Fibroblast of skin of back (primary cell): ENCODE measurements around the gene CCDC171.

ENCODE experiments used
- DNase-seq: peaks from one replicate; pipeline ENCODE4 v3.0.0-alpha.2; 2013

Gene CCDC171

DNA sequence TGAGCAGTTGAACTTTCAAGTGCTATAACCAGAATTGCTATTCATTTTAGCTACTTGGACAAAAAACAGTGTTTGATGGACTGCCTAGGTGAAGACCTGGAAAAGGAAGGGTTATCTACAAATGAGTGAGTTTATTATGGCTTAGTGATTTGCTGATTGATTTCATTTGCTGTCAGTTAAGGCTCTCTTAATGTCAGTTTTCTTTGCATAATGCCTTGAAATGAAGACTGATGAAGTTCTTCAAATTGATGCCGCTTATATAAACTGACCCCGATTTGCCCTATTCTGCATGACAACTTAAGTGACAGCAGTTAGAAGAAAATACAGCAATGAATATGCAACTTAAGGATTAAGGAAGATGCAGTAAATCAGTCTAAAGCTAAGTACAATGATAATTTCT, 332.6 kb downstream of the CCDC171 start:
- no peak for DNase-seq

DNA sequence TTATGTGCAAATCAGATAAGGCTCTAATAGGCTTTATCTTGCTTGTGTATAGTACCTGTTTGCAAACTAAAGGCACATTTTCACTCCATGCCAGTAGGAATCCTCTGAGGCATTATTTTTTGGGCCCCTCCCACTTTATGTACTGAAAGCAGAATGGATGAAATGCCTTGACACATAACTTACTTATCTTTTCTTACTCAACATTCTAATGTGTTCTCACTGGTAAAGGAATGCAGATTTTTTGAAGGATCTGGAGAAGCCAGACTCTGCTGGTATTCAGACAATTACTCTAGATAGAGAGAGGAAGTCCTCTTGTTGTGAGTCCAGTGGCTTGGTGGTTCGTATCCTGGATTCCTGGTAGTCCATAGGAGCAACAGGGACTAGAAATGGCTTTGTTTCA, 336.7 kb downstream of the CCDC171 start:
- DNase-seq, result peak; percentile 84

DNA sequence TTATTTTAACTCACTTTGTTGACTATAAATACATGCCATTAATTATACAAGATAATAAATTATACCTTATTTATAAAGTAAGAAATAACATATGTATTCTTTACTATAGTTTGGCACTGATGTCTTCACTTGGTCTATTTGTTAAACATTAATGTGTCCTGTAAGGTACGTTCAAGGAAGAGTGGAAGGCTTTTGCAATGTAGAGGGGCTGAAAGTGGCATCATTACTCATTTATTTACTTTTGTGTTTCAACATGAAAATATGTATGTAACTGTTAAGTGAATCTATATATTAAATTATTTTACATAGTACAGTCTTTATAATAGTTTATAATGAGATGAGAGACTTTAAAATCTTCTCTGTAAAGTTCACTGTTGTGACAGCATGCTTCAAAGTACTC, 348.7 kb downstream of the CCDC171 start:
- no peak for DNase-seq

DNA sequence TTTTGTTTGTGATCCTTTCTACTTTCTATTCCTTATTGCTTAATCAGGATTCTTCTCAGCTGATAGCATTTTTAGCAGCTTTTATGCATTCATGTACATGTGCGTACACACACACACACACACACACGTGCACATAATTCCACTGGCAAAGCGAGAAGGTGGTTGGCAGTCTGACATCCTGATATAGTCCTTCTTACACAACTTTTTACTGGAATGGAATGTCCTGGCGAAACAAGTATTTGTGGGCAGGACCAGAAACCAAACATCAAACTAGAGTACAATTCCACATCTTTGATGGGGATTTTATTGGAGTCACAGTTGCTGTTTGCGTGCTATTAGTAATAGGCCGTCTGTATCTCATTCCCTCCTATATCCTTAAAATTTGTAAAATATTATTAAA, 356.5 kb downstream of the CCDC171 start:
- peak; percentile 2 for DNase-seq

DNA sequence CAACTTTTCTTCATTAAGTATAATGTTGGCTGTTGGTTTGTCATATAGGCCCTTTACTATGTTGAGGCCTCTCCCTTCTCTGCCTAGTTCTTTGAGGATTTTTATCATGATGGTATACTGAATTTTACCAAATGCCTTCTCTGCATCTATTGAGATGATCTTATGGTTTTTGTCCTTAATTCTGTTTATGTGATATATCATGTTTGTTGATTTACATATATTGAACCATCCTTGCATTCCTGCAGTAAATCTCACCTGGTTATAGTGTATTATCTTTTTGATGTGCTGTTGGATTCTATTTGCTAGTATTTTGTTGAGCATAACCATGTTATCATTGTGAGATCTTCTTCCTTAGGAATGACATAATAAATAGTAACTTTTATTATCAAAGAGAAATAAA, 362.9 kb downstream of the CCDC171 start:
- no peak for DNase-seq

DNA sequence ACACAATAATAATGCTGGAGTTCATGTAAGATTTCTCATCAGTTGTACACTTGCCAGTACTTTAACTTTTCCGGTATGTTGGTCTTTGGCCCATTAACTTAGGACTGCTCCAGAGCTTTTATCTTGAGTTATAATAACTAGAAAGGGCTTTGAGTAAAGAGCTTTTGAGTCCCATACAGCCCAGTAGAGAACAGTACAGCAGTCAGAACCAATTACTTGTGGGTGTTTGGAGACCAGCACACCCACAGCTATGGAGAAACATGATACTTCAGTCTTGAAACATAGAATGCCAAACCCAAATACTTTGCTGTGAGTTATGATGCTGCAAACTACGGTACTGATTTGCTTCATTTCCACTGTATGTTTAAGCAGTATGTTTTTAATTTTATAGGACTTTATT, 374.3 kb downstream of the CCDC171 start:
- DNase-seq, result peak; percentile 17

GRCh38 chr9:15935661-15936305, 382.9 kb downstream of the CCDC171 start:
- peak; percentile 32 for DNase-seq

DNA sequence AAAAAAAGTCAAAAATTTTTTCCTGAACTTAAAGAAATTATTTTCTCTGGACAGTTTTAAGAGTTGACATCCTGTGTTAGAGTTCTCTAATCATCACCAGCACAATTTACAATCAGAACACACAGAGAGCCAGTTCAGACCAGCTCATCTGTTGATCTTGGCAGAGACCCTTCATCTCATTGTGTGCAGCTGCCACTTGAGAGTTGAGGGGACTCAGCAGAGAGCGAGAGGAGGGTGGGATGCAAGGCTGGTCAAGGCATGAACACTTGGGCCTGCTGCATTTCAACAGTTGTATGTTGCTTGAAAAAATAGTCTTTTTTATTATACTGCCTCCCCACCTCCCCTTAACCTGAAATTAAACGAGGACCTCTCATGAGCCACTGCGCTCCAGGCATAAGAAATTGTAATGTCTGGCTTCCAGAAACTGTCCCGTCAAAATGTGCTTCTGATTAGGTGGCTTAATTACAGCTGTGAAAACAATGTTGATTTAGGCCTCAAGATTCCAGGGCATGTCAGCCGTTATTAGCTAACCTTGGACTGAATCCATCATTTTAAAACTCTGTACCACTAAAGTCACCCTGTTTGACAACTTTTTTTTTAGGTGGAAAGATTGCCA, 383.6 kb downstream of the CCDC171 start:
- peak; percentile 93 for DNase-seq

DNA sequence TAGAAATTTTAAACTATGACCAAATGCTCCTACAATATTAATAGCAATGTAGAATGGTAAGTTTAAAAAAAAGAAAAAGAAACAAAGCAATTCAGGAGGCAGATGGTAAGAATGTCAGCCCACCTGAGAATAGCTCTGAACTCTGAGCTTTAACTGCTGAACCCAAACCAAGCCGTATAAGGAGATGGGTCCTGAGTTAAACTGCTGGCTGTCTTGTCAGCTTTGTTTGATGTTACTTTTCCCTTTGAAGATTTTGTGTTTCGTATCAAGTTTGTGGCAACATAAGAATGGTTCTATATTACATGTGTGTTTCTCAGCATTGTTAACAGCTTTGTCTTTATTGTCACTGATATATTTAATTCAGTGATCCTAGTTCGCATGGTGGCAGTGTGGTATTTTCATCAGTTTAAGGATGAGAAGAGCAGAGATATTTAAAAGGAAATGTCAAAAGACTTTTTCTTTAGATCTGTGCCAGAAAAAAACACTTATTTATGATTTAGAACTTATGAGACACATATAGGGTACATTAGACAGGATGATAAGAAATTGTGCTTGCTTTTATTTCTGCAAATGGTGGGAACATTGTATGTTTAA, 390.1 kb downstream of the CCDC171 start:
- DNase-seq, result peak; percentile 42

- DNase-seq, result peak; percentile 45
These were observed 391.5 kb downstream of the CCDC171 start for GRCh38 chr9:15944341-15944740.

DNA sequence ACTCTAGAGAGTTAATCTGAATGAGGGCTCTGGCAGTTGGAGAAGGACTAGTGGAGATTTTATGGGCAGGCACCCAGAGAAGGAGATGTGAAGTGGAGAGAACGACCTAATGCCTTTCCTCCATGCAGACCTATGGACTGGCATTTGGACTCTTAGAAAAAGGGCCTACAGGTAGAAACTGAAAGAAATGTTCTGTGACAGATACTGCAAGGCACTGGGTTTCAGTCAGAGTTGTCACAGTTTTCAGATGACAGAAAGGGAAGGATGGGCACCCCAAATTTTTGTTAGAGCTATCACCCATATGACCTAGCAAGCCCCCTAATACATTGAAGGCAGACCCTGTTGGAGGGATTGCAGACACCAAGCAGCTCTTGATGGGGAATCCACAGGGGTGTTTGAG, 406.8 kb downstream of the CCDC171 start:
- DNase-seq, result no peak

- no peak for DNase-seq
These were observed 408.4 kb downstream of the CCDC171 start for GRCh38 chr9:15961217-15961616.

DNA sequence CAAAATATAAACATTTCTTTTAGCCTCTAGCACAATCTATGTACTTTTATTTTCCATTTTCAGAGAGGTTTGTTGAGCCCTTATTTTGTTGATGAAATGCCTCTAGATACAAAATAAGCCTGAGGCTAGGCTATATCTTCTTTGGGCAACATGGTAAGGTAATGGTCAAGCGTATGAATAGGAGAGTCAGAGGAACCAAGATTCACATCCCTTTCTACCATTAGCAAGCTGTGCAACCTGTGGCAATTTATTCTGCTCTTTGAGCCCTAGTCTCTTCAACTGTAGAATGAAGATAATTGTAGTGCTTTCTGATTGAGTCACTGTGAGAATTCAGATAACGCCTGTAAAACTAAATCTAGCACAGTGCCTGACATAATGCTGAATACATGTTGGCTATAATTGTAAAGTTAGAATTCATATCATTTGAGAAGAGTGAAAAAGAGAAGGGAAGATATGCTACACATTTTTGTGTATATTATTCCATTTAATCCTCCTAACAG, 412.5 kb downstream of the CCDC171 start:
- DNase-seq, result peak; percentile 40

DNA sequence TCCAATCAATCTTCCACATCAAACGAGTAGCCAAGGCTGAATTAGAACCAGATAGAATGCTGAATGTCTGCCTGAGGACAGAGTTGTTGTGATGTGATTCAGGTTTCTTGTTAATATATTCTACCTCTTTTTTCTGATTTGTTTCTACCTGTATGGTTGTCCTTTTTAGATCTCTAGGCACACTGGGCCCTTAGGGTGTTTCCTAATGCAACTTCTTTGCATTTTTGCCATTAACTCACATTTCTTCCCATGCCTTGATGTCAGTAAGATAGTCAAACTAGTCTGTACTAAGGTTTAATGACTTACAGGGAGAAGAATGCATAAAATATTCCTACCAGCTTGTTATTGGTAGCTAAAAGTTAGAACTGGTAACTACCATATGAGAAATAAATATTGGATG, 413.6 kb downstream of the CCDC171 start:
- DNase-seq, result no peak

- no peak for DNase-seq
These were observed 414.2 kb downstream of the CCDC171 start for GRCh38 chr9:15967068-15967467.

- DNase-seq, result no peak
These were observed 419.9 kb downstream of the CCDC171 start for GRCh38 chr9:15972760-15973159.

GRCh38 chr9:15975101-15975778, 422.4 kb downstream of the CCDC171 start:
- no peak for DNase-seq

GRCh38 chr9:15977438-15977837, 424.6 kb downstream of the CCDC171 start:
- peak; percentile 13 for DNase-seq

DNA sequence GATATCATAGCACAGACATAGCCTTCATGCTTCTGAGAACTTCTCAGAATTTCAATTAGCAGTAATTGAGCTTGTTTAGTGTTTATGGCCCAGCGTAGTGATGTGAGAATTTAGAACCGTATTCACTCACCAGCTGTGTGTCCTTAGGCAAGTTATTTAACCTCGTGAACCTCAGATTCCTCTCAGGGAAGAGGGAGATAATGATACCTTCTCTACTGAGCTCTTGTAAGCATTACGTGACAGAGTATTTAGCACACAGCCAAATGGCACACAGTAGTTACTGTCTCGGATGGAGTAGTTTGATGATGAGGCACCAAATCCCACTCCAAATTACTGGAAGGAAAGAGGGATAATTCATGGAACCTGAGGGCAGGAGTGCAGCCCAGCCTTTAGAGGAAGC, 429.3 kb downstream of the CCDC171 start:
- no peak for DNase-seq

DNA sequence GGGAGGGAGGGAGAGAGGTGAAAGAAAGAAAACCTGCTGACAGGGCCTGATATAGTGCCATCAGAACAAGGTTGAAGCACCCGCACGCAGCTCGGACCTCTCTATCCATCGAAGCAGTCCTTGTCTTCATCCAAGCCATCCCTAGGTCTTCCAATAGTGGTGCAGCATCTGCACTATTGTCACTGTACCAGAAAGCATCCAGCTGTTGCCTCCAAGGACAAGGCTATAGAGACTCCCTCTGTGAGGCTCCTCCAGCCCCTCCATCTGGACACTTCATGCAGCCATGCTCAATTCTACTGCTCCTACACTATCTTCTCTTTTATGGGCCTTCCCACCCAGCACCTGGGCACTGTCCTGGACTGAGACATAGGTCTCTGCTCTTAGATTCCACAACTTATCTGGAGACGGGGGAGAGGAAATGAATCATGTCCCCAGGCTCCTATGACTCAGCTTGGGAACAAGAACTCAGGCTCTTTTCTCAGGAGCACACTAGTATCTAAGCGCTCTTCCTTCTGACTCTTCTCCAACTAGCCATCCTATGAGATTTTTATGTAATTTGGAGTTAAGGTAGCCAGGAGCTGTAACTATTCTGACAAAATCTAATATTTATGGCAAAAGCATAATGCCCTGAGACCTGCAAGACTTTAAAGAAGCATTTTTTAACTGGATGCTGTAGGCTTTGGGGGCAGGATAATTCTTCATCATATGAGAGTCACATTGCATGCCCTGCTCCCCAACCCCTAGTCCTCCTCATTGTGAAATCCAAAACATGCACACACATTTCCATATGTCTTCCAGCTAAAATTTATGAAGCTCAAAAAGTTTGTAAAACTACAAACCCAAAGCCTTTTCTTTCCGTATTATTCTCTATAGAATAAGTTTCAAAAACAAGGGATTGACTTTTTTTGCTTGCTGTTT, 446.8 kb downstream of the CCDC171 start:
- DNase-seq, result peak; percentile 98

- peak; percentile 57 for DNase-seq
These were observed 448.0 kb downstream of the CCDC171 start for GRCh38 chr9:16000811-16001210.

DNA sequence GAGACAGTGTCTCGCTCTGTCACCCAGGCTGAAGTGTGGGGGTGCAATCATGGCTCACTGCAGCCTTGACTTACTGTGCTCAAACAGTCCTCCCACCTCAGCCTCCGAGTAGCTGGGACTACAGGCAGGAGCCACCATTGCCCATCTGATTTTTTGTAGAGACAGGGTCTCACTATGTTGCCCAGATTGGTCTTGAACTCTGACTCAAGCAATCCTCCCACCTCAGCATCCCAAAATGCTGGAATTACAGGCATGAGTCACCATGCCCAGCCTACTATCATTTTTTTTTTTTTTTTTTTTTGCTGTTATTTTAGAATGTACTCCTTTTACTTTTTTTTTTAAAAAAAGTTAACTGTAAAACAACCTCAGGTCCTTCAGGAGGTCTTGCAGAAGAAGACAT, 449.0 kb downstream of the CCDC171 start:
- peak; percentile 72 for DNase-seq
